KOPT-K1 (cell line): Measurements from ENCODE around the gene CLEC4M.
"Not testable (repeated sequence)": the region's sequence is repeated elsewhere in the genome, so short reads cannot be mapped to it uniquely, and the experiment has no call there.

Experiments
- H3K27ac ChIP-seq: fragments of 200-600 bp; sonication (generic); 2 replicates; pipeline ENCODE4 v1.5.1; 2016; ENCODE audit warnings: antibody characterized with exemption, mild to moderate bottlenecking, low read depth, low read length; ENCODE audit not compliant: poor library complexity, severe bottlenecking
- H3K36me3 ChIP-seq: fragments of 200-600 bp; sonication (generic); 2 replicates; pipeline ENCODE4 v1.5.1; 2017; ENCODE audit warnings: antibody characterized with exemption, mild to moderate bottlenecking, low read length, moderate library complexity; ENCODE audit not compliant: insufficient read depth
- H3K9me3 ChIP-seq: fragments of 200-600 bp; sonication (generic); 2 replicates; pipeline ENCODE4 v1.5.1; 2017; ENCODE audit warnings: antibody characterized with exemption, low read length, mild to moderate bottlenecking; ENCODE audit not compliant: insufficient read depth, poor library complexity, severe bottlenecking

The CLEC4M gene

GRCh38 chr19:7773841-7774240, 10.8 kb downstream of the CLEC4M start:
- Histone ChIP-seq H3K27ac (no peak overlapping the region), H3K9me3 (no peaks in the 10 kb centered on the region), H3K36me3 (no peaks in the 10 kb centered on the region)

- Histone ChIP-seq H3K27ac (no peak overlapping the region), H3K9me3 (peaks cover 11% of the 10 kb centered on the region)
Measured at GRCh38 chr19:7775761-7776160, 12.7 kb downstream of the CLEC4M start.

GRCh38 chr19:7778081-7778480, 15.0 kb downstream of the CLEC4M start:
- no peaks in the 10 kb centered on the region for H3K36me3 ChIP-seq
- H3K27ac ChIP-seq: no peak overlapping the region
- peaks cover 11% of the 10 kb centered on the region for H3K9me3 ChIP-seq

More at GRCh38 chr19:7775761-7776160, 12.7 kb downstream of the CLEC4M start:
- H3K36me3 ChIP-seq: no peaks in the 10 kb centered on the region

GRCh38 chr19:7779631-7780486, 16.8 kb downstream of the CLEC4M start:
- no peak overlapping the region for H3K27ac ChIP-seq

GRCh38 chr19:7781157-7781556, 18.1 kb downstream of the CLEC4M start:
- Histone ChIP-seq H3K36me3 (no peaks in the 10 kb centered on the region), H3K27ac (no peak overlapping the region), H3K9me3 (peaks cover 15% of the 10 kb centered on the region)

More at GRCh38 chr19:7779631-7780486, 16.8 kb downstream of the CLEC4M start:
- H3K36me3 ChIP-seq: no peaks in the 10 kb centered on the region
- H3K9me3 ChIP-seq: peaks cover 14% of the 10 kb centered on the region

- H3K9me3 ChIP-seq: peaks cover 15% of the 10 kb centered on the region
- H3K36me3 ChIP-seq: no peaks in the 10 kb centered on the region
- H3K27ac ChIP-seq: no peak overlapping the region
Measured at GRCh38 chr19:7783991-7784423, 21.0 kb downstream of the CLEC4M start.

GRCh38 chr19:7784856-7785255, 21.8 kb downstream of the CLEC4M start:
- Histone ChIP-seq H3K36me3 (no peaks in the 10 kb centered on the region), H3K9me3 (peaks cover 8% of the 10 kb centered on the region), H3K27ac (no peak overlapping the region)

- Histone ChIP-seq H3K36me3 (no peaks in the 10 kb centered on the region), H3K9me3 (peaks cover 4% of the 10 kb centered on the region), H3K27ac (no peak overlapping the region)
Measured at GRCh38 chr19:7787141-7787540, 24.1 kb downstream of the CLEC4M start.

GRCh38 chr19:7787602-7788177, 24.6 kb downstream of the CLEC4M start:
- peaks cover 4% of the 10 kb centered on the region for H3K9me3 ChIP-seq
- H3K36me3 ChIP-seq: no peaks in the 10 kb centered on the region
- no peak overlapping the region for H3K27ac ChIP-seq

- peaks cover 4% of the 10 kb centered on the region for H3K9me3 ChIP-seq
- no peak overlapping the region for H3K27ac ChIP-seq
- H3K36me3 ChIP-seq: no peaks in the 10 kb centered on the region
Measured at GRCh38 chr19:7788178-7788932, 25.3 kb downstream of the CLEC4M start.

GRCh38 chr19:7788933-7789323, 25.9 kb downstream of the CLEC4M start:
- Histone ChIP-seq H3K27ac (no peak overlapping the region), H3K9me3 (peaks cover 8% of the 10 kb centered on the region), H3K36me3 (no peaks in the 10 kb centered on the region)

- Histone ChIP-seq H3K27ac (no peak overlapping the region), H3K9me3 (peaks cover 8% of the 10 kb centered on the region), H3K36me3 (no peaks in the 10 kb centered on the region)
Measured at GRCh38 chr19:7789447-7789846, 26.4 kb downstream of the CLEC4M start.

- Histone ChIP-seq H3K9me3 (peaks cover 4% of the 10 kb centered on the region), H3K36me3 (no peaks in the 10 kb centered on the region)
Measured at GRCh38 chr19:7790416-7790815, 27.4 kb downstream of the CLEC4M start.

GRCh38 chr19:7792281-7792680, 29.2 kb downstream of the CLEC4M start:
- Histone ChIP-seq H3K36me3 (no peaks in the 10 kb centered on the region), H3K27ac (no peak overlapping the region), H3K9me3 (peaks cover 4% of the 10 kb centered on the region)

More at GRCh38 chr19:7790416-7790815, 27.4 kb downstream of the CLEC4M start:
- H3K27ac ChIP-seq: no peak overlapping the region

- not testable (repeated sequence) for H3K36me3 ChIP-seq, H3K27ac ChIP-seq, H3K9me3 ChIP-seq
Measured at GRCh38 chr19:7792701-7793100, 29.7 kb downstream of the CLEC4M start.
